ENCODE results near the gene CPSF6. TPM values are rescaled to one million over a fixed set of nuclear protein-coding genes. Genes with fewer than 3 reads are reported as not detected.

Gene CPSF6
- total and polyA plus RNA-seq, 2 of the 8 experiments (the other 6 are each of a cell fraction or from before 2014, with no cell fraction given), result 92.7 to 167 TPM

GRCh38 chr12:69241438-69242092 is 2.2 kb downstream of the CPSF6 start (continued):
- TF ChIP-seq CHD7 (IDR thresholded peaks at IDR 0.05; ENCODE audit: insufficient replicate concordance, low read length), result no peak
- no peak for TF ChIP-seq NANOG (IDR thresholded peaks at IDR 0.05; ENCODE audit: insufficient read depth, low read depth, low read length, poor library complexity, severe bottlenecking)
- no peak for TF ChIP-seq MAFK (IDR thresholded peaks at IDR 0.05; ENCODE audit: low read depth, low read length)
- TF ChIP-seq ASH2L (IDR thresholded peaks at IDR 0.05; ENCODE audit: low read length), result no peak
- TF ChIP-seq TCF12 (IDR thresholded peaks at IDR 0.05; ENCODE audit: low read depth, low read length), result no peak
